Pancreas (tissue), 10 donors: ENCODE measurements around the gene TMEM59. TPM values are rescaled to one million over a fixed set of nuclear protein-coding genes. Genes with fewer than 3 reads are reported as not detected.
A peak's percentile ranks its signal among the peaks of the same experiment; 100 is the strongest.

ENCODE experiments used
- ATAC-seq, 4 donors: fragments of 200-7000 bp; cut with Tn5 transposase; one replicate each; pipeline versions ENCODE4 v1.8.0 to v1.9.1; 2020; ENCODE audit warnings: mild to moderate bottlenecking in 4 of 4, moderate library complexity in 4 of 4
- DNase-seq, 6 donors: peaks; one replicate each; pipeline ENCODE4 v3.0.0-alpha.2; 2020
- FAIRE-seq: peaks from 2 replicates; lab custom pipeline; 2012; peaks lifted over from hg19 to GRCh38; lab: Jason Lieb, UNC
- H3K27ac ChIP-seq, 4 donors: fragments of 200-600 bp; sonication (generic); 1 replicate in 3 of 4; 2 replicates in 1 of 4; pipeline versions ENCODE4 v1.5.0 to v1.8.0; 2020
- H3K27me3 ChIP-seq, 4 donors: fragments of 200-600 bp; one replicate each; pipeline ENCODE4 v1.8.0; 2021
- H3K36me3 ChIP-seq, 3 donors: fragments of 200-600 bp; sonication (generic) in 1 of 3; one replicate each; pipeline versions ENCODE4 v1.5.0 to v1.8.0; 2020 to 2021
- H3K4me1 ChIP-seq, 3 donors: fragments of 200-600 bp; one replicate each; pipeline ENCODE4 v1.8.0; 2021
- H3K4me3 ChIP-seq, 4 donors: fragments of 200-600 bp; sonication (generic) in 2 of 4; one replicate each; pipeline versions ENCODE4 v1.5.0 to v1.8.0; 2020 to 2021
- H3K9me3 ChIP-seq, 4 donors: fragments of 200-600 bp; one replicate each; pipeline ENCODE4 v1.8.0; 2021
- whole genome bisulfite sequencing, 2 donors: extraction: QIAGEN DNeasy Blood & Tissue Kit; methylation state at CpG; one replicate each; pipeline ENCODE4 v1.1.7; 2013; 5-methylcytosine and 5-hydroxymethylcytosine counted together
- intact Hi-C, 3 donors: fragments of 100-400 bp; cut with DNase I; formaldehyde crosslinking; loops; one replicate each; pipeline versions ENCODE4 v1.11.1 to v1.14.2; 2022
- polyA plus RNA-seq, 2 donors: library from polyadenylated mRNA; stranded (reverse); fragments of 200-250 nt; gene quantifications; one replicate each; pipeline ENCODE4 v1.2.3, GENCODE V29; 2013
- total RNA-seq, 6 donors: library from RNA; stranded (reverse); fragmentation: NEBNext Ultra II Directional in 4 of 6; extraction: Animal tissue kit (Norgen Biotek cat#: 25700) in 4 of 6; gene quantifications; one replicate each; pipeline versions ENCODE4 v1.2.1 to v1.2.4, GENCODE V29; 2021 to 2023
- TF ChIP-seq, protein P1 (sequence below), 4 donors: fragments of 200-600 bp; sonication (generic) in 3 of 4; IDR thresholded peaks; one replicate each; pipeline versions ENCODE4 v1.5.0 to v1.8.0; 2021; ENCODE audit warnings: antibody characterized with exemption in 4 of 4
- donor health status: healthy with polysubstance abuse.
- donor health status: DM: no; HTN: no; CAD: no; lungs with moderate emphysema.
- donor health status: DM: no; HTN: no; CAD: no.
- donor health status: control.
- donor health status: control.
- donor health status: Bipolar disorder and iron deficiency.
- donor health status: DM: yes; HTN: yes; CAD: no.
- donor health status: DM: no; HTN: no; CAD: no.
- donor health status: DM: no; HTN: no; CAD: no.
- donor health status: DM: yes; HTN: yes; CAD: no.

The TMEM59 gene
- 100 to 1,000 TPM; 175 to 316 (median 232) TPM for total RNA-seq
- 100 to 1,000 TPM in 1 of 2 donors, 10 to 100 TPM in 1; 59.9 to 287 TPM for polyA plus RNA-seq

DNA sequence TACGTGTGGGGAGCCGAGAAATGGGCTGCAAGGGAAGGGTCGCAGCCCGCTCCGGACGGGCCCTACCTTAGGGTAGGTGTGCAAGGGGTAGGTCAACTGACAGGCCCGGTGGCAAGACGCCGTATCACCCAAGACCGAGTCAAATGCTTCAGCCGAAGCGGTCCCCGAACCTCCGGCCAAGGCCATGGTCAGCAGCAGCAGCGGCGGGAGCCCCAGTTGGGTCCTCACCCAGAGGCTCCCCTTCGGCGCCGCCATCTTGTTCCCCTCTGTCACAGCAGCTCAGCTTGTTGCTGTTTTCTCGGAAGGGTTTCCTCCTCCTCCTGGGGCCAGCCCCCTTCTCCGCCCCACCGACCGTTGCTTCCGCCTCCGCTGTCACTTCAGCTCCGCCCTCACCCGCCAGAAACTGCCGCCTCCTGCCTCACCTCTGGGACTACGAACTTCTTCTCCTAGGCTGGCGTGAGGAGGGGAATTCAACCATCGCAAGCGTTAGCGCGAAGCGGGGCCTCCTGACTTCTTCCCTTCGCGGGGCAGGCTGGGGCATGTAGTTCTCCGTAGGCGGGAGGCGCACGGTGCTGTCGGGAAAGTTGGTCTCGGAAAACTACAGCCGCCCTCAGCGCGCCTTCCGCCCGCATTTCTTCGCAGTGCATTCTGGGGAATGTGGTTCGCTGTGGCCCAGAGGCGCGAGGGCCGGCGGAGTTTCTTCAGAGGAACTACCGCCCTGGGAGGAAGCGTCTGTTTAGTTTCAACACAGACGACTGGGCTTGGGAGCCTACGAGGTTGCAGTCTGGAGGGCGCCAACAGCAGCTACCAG, at the start of gene TMEM59, which contains the start of gene TCEANC2:
TSS of gene TMEM59 (minus strand) at position 271 of the 811 bp plus-strand sequence. CDS start at position 255, 16 bp downstream.
TSS of gene TCEANC2 (plus strand) at position 675 of the 811 bp plus-strand sequence. CDS start 815 bp downstream, outside the sequence.
- peak; percentile 94 to 99 (median 97) for DNase-seq
- 0% methylated on average over 55 to 59 of the region's 59 CpGs for WGBS, 2 donors
- no peaks in the 10 kb centered on the region for H3K27me3 ChIP-seq
- H3K4me1 ChIP-seq, result peaks cover 7 to 42% (median 8%) of the 10 kb centered on the region in 3 donors
- intact Hi-C loops, result no loop called here
- TF ChIP-seq, protein P1, sequence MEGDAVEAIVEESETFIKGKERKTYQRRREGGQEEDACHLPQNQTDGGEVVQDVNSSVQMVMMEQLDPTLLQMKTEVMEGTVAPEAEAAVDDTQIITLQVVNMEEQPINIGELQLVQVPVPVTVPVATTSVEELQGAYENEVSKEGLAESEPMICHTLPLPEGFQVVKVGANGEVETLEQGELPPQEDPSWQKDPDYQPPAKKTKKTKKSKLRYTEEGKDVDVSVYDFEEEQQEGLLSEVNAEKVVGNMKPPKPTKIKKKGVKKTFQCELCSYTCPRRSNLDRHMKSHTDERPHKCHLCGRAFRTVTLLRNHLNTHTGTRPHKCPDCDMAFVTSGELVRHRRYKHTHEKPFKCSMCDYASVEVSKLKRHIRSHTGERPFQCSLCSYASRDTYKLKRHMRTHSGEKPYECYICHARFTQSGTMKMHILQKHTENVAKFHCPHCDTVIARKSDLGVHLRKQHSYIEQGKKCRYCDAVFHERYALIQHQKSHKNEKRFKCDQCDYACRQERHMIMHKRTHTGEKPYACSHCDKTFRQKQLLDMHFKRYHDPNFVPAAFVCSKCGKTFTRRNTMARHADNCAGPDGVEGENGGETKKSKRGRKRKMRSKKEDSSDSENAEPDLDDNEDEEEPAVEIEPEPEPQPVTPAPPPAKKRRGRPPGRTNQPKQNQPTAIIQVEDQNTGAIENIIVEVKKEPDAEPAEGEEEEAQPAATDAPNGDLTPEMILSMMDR (IDR thresholded peaks at IDR 0.05), result no peak
- no peaks in the 10 kb centered on the region for H3K9me3 ChIP-seq
- peak; percentile 92 for FAIRE-seq
- H3K27ac ChIP-seq, result peak within 1 kb of the TSS; percentile 91 to 98 (median 92)
- no peaks in the 10 kb centered on the region for H3K36me3 ChIP-seq
- peak; percentile 91 to 96 (median 94) for ATAC-seq
- peak within 1 kb of the TSS; percentile 68 to 93 (median 84) for H3K4me3 ChIP-seq

DNA sequence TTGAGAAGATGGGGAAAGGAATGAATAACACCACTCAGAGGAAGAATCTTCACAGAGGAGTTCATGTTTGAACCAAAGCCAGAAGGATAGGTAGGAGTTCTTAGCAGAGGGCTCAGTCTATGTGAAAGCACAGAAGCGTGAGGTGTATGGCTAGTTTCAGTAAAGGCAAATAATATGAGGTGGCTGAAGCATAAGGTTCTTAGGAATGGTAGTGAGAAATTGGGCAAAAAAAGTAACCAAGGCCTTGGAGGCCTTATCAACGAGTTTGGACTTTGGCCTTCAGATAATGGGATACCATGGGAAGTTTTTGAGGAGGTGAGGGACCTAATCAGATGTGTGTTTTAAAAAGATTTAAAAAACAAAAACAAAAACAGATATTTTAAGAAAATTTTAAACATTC, 47.5 kb upstream of the TMEM59 start:
- ATAC-seq, result peak in 2 of 4 donors; percentile 34 to 42
- intact Hi-C loops, result no loop called here
- no peak overlapping the region for H3K4me3 ChIP-seq
- 26 to 27% methylated on average over 2 of the region's 2 CpGs for WGBS, 2 donors
- TF ChIP-seq, protein P1 (IDR thresholded peaks at IDR 0.05), result no peak
- no peaks in the 10 kb centered on the region for H3K9me3 ChIP-seq
- no peak for FAIRE-seq
- H3K27me3 ChIP-seq, result no peaks in the 10 kb centered on the region
- DNase-seq, result no peak
- H3K4me1 ChIP-seq, result peaks cover 8 to 11% (median 8%) of the 10 kb centered on the region in 3 donors
- H3K27ac ChIP-seq, result no peak overlapping the region
- no peaks in the 10 kb centered on the region for H3K36me3 ChIP-seq

GRCh38 chr1:54099061-54099610, 46.1 kb upstream of the TMEM59 start:
- H3K9me3 ChIP-seq, result no peaks in the 10 kb centered on the region
- TF ChIP-seq, protein P1 (IDR thresholded peaks at IDR 0.05), result no peak
- DNase-seq (no peak), ATAC-seq (no peak), FAIRE-seq (no peak)
- H3K27me3 ChIP-seq, result no peaks in the 10 kb centered on the region
- H3K4me3 ChIP-seq, result no peak overlapping the region
- no peaks in the 10 kb centered on the region for H3K36me3 ChIP-seq
- intact Hi-C loops, result no loop called here
- H3K4me1 ChIP-seq, result peaks cover 13 to 22% (median 19%) of the 10 kb centered on the region in 3 donors
- 84 to 91% methylated on average over 6 of the region's 6 CpGs for WGBS, 2 donors
- H3K27ac ChIP-seq, result no peak overlapping the region

- TF ChIP-seq, protein P1 (IDR thresholded peaks at IDR 0.05), result no peak
- intact Hi-C loops, result no loop called here
- WGBS, 2 donors, result 86 to 88% methylated on average over 7 of the region's 7 CpGs
- ATAC-seq (no peak), DNase-seq (no peak), FAIRE-seq (no peak)
- Histone ChIP-seq H3K36me3 (no peaks in the 10 kb centered on the region), H3K27me3 (no peaks in the 10 kb centered on the region), H3K9me3 (no peaks in the 10 kb centered on the region), H3K4me1 (peaks cover 18 to 30% (median 19%) of the 10 kb centered on the region in 3 donors), H3K4me3 (no peak overlapping the region), H3K27ac (no peak overlapping the region)
Observed at GRCh38 chr1:54096877-54097240, 43.9 kb upstream of the TMEM59 start.
